Endothelial cell of umbilical vein (primary cell): ENCODE data around the gene KATNAL2. TPM values are rescaled to one million over a fixed set of nuclear protein-coding genes. Genes with fewer than 3 reads are reported as not detected.

Source experiments
- Bru-seq: library from RNA; stranded (reverse); fragments of 400-500 nt; gene quantifications from one replicate; lab custom pipeline; 2021; lab: Mats Ljungman, UMichigan
- BruChase-seq, 2 experiments: library from RNA; stranded (reverse); fragments of 400-500 nt; gene quantifications; one replicate each; lab custom pipeline; 2021; lab: Mats Ljungman, UMichigan
- BruUV-seq: library from RNA; stranded (reverse); fragments of 400-500 nt; replicated peaks from 2 replicates; lab custom pipeline; 2021; lab: Mats Ljungman, UMichigan
- CTCF ChIA-PET: fragments of 300-600, 350-600 bp; sonication (Branson Sonifier 250); formaldehyde crosslinking; loops from one replicate; lab custom pipeline; 2021; ENCODE audit warnings: antibody characterized with exemption, inconsistent platforms; lab: Charles Lee
- POLR2A ChIA-PET: fragments of 300-600, 350-600 bp; sonication (Branson Sonifier 250); formaldehyde crosslinking; loops from one replicate; lab custom pipeline; 2021; ENCODE audit warnings: antibody characterized with exemption, inconsistent platforms; lab: Charles Lee
- DNase-seq: peaks from one replicate; pipeline ENCODE4 v3.0.0-alpha.2; 2011; ENCODE audit warnings: low read depth, low spot score
- FAIRE-seq: peaks from 2 replicates; lab custom pipeline; 2011; peaks lifted over from hg19 to GRCh38; lab: Jason Lieb, UNC
- H2AFZ ChIP-seq: 2 replicates; pipeline ENCODE4 v1.6.0; 2012; ENCODE audit warnings: low read depth, low read length, control low read depth, inconsistent platforms
- H3K27ac ChIP-seq: 2 replicates; pipeline ENCODE4 v1.5.1; 2011; ENCODE audit warnings: low read depth, mild to moderate bottlenecking, control low read depth, low read length, moderate library complexity; ENCODE audit not compliant: insufficient read depth
- H3K27me3 ChIP-seq, 2 experiments: 2 replicates each; pipeline versions ENCODE4 v1.6.0 to v1.6.1; 2011; ENCODE audit warnings: low read length in 2 of 2, mixed read lengths in 1 of 2; ENCODE audit not compliant: control insufficient read depth in 2 of 2, insufficient read depth in 2 of 2
- H3K36me3 ChIP-seq, 2 experiments: 2 replicates in 1 of 2; 3 replicates in 1 of 2; pipeline ENCODE4 v1.5.1; 2011; ENCODE audit warnings: low read length in 2 of 2, mild to moderate bottlenecking in 1 of 2, moderate library complexity in 1 of 2; ENCODE audit not compliant: control insufficient read depth in 2 of 2, insufficient read depth in 2 of 2; ENCODE audit errors: extremely low read depth in 1 of 2
- H3K4me1 ChIP-seq: 3 replicates; pipeline ENCODE4 v1.5.1; 2011; ENCODE audit warnings: mild to moderate bottlenecking, low read length; ENCODE audit not compliant: control insufficient read depth, insufficient read depth; ENCODE audit errors: extremely low read depth
- H3K4me2 ChIP-seq: 2 replicates; pipeline ENCODE4 v1.6.1; 2011; ENCODE audit warnings: low read length, control low read depth, mixed read lengths; ENCODE audit not compliant: insufficient read depth
- H3K4me3 ChIP-seq, 3 experiments: fragments of 200-600 bp in 1 of 3; sonication (generic), shearing (Covaris generic) in 1 of 3; replicated peaks in 1 of 3; 2 replicates each; pipeline ENCODE4 v1.5.1; 2011 to 2016; ENCODE audit warnings: control low read depth in 3 of 3, low read length in 3 of 3, mild to moderate bottlenecking in 2 of 3, inconsistent platforms in 1 of 3, low read depth in 1 of 3, moderate library complexity in 1 of 3; ENCODE audit not compliant: insufficient read depth in 1 of 3
- H3K79me2 ChIP-seq: 2 replicates; pipeline ENCODE4 v1.6.0; 2012; ENCODE audit warnings: low read length, inconsistent platforms; ENCODE audit not compliant: control insufficient read depth, insufficient read depth
- H3K9ac ChIP-seq: replicated peaks from 2 replicates; pipeline ENCODE3; 2011; ENCODE audit warnings: low read length, control low read depth; ENCODE audit not compliant: insufficient read depth; ENCODE audit errors: extremely low read depth
- H3K9me1 ChIP-seq: replicated peaks from 3 replicates; pipeline ENCODE4 v1.6.0; 2011; ENCODE audit warnings: mild to moderate bottlenecking, low read length; ENCODE audit not compliant: control insufficient read depth, insufficient read depth; ENCODE audit errors: extremely low read depth
- H3K9me3 ChIP-seq: replicated peaks from 2 replicates; pipeline ENCODE4 v1.5.1; 2012; ENCODE audit warnings: low read length, inconsistent platforms; ENCODE audit not compliant: control insufficient read depth, insufficient read depth
- H4K20me1 ChIP-seq: replicated peaks from 2 replicates; pipeline ENCODE3; 2011; ENCODE audit warnings: mild to moderate bottlenecking, low read length; ENCODE audit not compliant: control insufficient read depth, insufficient read depth; ENCODE audit errors: extremely low read depth
- EZH2 ChIP-seq: IDR thresholded peaks from 2 replicates; pipeline ENCODE4 v1.6.1; 2012; ENCODE audit warnings: borderline replicate concordance, low read depth, mild to moderate bottlenecking, moderate library complexity, low read length, inconsistent platforms; ENCODE audit not compliant: severe bottlenecking
- FOS ChIP-seq: IDR thresholded peaks from 2 replicates; pipeline ENCODE4 v1.6.1; 2011; ENCODE audit warnings: mild to moderate bottlenecking, low read length, moderate library complexity, borderline replicate concordance; ENCODE audit not compliant: insufficient read depth
- GATA2 ChIP-seq: IDR thresholded peaks from 2 replicates; pipeline ENCODE4 v1.7.0; 2011; ENCODE audit warnings: low read depth, mild to moderate bottlenecking, moderate library complexity, mixed read lengths, low read length; ENCODE audit not compliant: insufficient read length, insufficient read depth
- JUN ChIP-seq: IDR thresholded peaks from 2 replicates; pipeline ENCODE4 v1.6.1; 2011; ENCODE audit warnings: borderline replicate concordance, low read depth; ENCODE audit not compliant: insufficient read length, insufficient read depth
- MYC ChIP-seq: IDR thresholded peaks from one replicate; pipeline ENCODE4 v1.6.1; 2011; ENCODE audit warnings: mild to moderate bottlenecking, low read depth, low read length
- POLR2A ChIP-seq: IDR thresholded peaks from 2 replicates; pipeline ENCODE4 v1.6.1; 2012; ENCODE audit warnings: low read depth, mild to moderate bottlenecking, control low read depth, low read length
- POLR2AphosphoS5 ChIP-seq: IDR thresholded peaks from 2 replicates; pipeline ENCODE4 v1.6.1; 2012; ENCODE audit warnings: low read depth, mild to moderate bottlenecking, control low read depth, low read length, moderate library complexity; ENCODE audit not compliant: insufficient read depth
- dilution Hi-C: fragments of 300-500 bp; cut with MboI; formaldehyde crosslinking; loops from one replicate; pipeline ENCODE4 v1.15.0; 2019; ENCODE audit warnings: low sequenced_read_pairs; ENCODE audit not compliant: extremely low pct_ligation_motif_present
- intact Hi-C: fragments of 100-400 bp; cut with micrococcal nuclease; formaldehyde crosslinking; loops from one replicate; pipeline ENCODE4 v1.10.0; 2022
- long read RNA-seq: library from polyadenylated mRNA; stranded (forward); transcript quantifications from one replicate; pipeline ENCODE4 v2.0.0, GENCODE V29; 2021
- polyA minus RNA-seq, 3 experiments: library from RNA; depleted of rRNA, polyadenylated mRNA; stranded (reverse); fragments of >200 nt; gene quantifications; 1 replicate in 1 of 3; 2 replicates in 2 of 3; pipeline ENCODE4 v1.2.3, GENCODE V29; 2011
- polyA plus RNA-seq, 4 experiments: library from polyadenylated mRNA; depleted of rRNA in 3 of 4; stranded (reverse) in 3 of 4; unstranded in 1 of 4; fragments of >200 nt; gene quantifications; 2 replicates each; pipeline versions ENCODE4 v1.2.1 to v1.2.3, GENCODE V29; 2011 to 2012; ENCODE audit warnings: missing spikeins in 1 of 4
- total RNA-seq: library from RNA; stranded (reverse); gene quantifications from 2 replicates; pipeline ENCODE4 v1.2.3, GENCODE V29; 2021
- TF ChIP-seq, protein P1 (sequence below): IDR thresholded peaks from 2 replicates; pipeline ENCODE4 v1.6.1; 2011; ENCODE audit not compliant: insufficient read depth, insufficient read length
- TF ChIP-seq, protein P2 (sequence below), 2 donors: IDR thresholded peaks; 1 replicate in 1 of 2; 2 replicates in 1 of 2; pipeline ENCODE4 v1.5.1; 2011; ENCODE audit warnings: low read length in 2 of 2, mild to moderate bottlenecking in 2 of 2, moderate library complexity in 2 of 2, control low read depth in 1 of 2, inconsistent platforms in 1 of 2, low read depth in 1 of 2; ENCODE audit not compliant: insufficient read depth in 1 of 2; ENCODE audit errors: extremely low read depth in 1 of 2

Gene KATNAL2
- 1.3 and 1.8 TPM in 2 replicates for total RNA-seq
- 0.51 and 0.80 TPM in 2 replicates for polyA plus RNA-seq
- 0.66 and 0.70 TPM in 2 replicates for polyA plus RNA-seq (2011; cell fraction: cytosol; rRNA removed)
- 2.9 and 4.3 TPM in 2 replicates for polyA plus RNA-seq (2011; cell fraction: nucleus; rRNA removed)
- 0.62 and 0.94 TPM in 2 replicates for polyA plus RNA-seq (2012)
- polyA minus RNA-seq, result 0.40 TPM in 1 of 2 replicates, not detected in the other
- polyA minus RNA-seq (2011; cell fraction: cytosol; rRNA and poly(A)+ RNA removed), result 4.0 TPM
- polyA minus RNA-seq (2011; cell fraction: nucleus; rRNA and poly(A)+ RNA removed), result 2.0 and 2.6 TPM in 2 replicates
- percentile 28 among the genes with signal in this experiment for Bru-seq, nascent RNA
- BruChase-seq, experiment 1, labeled RNA remaining after a 6-hour chase, result percentile 29 among the genes with signal in this experiment
- percentile 28 among the genes with signal in this experiment for BruChase-seq, experiment 2, labeled RNA remaining after a 2-hour chase
- long read RNA-seq, partial matches to known transcripts, result 0 of 3 reads
- long read RNA-seq, other reads (novel, unspliced or antisense), result 3 of 3 reads

DNA sequence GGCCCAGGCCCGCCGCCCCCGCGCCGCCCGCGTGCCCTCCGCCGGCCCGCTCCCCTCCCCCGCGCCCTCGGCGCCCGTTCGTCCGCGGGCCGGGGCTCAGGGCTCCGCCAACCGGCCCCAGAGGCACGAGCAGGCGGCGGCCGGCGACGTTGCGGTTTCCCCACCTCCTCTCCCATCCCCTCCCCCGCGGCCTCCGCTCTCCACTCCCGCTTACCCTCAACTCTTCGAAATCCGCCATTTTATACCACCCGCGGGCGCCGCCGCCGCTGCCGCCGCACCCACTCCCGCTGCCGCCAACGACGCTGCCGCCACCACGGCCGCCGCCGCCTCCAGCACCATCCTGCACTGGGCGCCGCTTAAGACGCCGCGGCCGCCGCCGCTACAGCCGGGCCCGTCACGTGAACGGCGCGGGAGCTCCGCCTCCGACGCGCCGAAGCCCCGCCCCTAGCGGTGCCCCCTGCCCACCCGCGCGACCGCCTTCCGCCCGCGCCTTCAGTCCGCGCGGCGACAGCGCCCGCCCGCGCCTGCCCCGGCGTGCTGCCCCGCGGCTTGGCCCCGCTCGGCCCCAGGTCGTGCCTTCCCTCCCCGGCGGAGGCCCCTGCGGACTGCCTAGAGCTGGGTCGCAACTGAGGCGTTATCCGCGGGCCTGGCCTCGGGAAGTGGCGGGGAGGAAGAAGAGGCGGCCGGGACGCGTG lies at the start of gene KATNAL2, which contains the start of gene PIAS2:
Gene KATNAL2 (plus strand): TSS at position 495 of the 695 bp plus-strand sequence. CDS start 29,271 bp downstream, outside the sequence.
Gene PIAS2 (minus strand): TSS at position 400 of the 695 bp plus-strand sequence. CDS start 162 bp downstream, at position 238.
- Histone ChIP-seq H3K9me3 (no peaks in the 10 kb centered on the region), H3K4me1 (peaks cover 12% of the 10 kb centered on the region), H3K79me2 (peaks cover 37% of the 10 kb centered on the region), H3K27me3 (no peaks in the 10 kb centered on the region), H3K36me3 (no peaks in the 10 kb centered on the region), H3K4me2 (peak within 1 kb of the TSS; percentile 98), H3K9me1 (no peaks in the 10 kb centered on the region), H2AFZ (peak within 1 kb of the TSS; percentile 94), H3K4me3 (peak within 1 kb of the TSS; percentile 68 to 93 (median 83)), H4K20me1 (no peaks in the 10 kb centered on the region), H3K9ac (peak within 1 kb of the TSS; percentile 87), H3K27ac (peak within 1 kb of the TSS; percentile 60)
- CTCF ChIA-PET, result interaction anchor here (0.6 to 1.7 kb wide), 12 partner anchors 17 to 832 kb away, joined by 3 to 7 read pairs (median 3); a partner anchor contains a TSS
- intact Hi-C loops, result loop anchor here (1.0 to 10.0 kb wide), 3 partner anchors 29 to 262 kb away; partner anchors contain the start of gene LOXHD1
- BruUV-seq, result no TSS peak
- peak; percentile 85 for DNase-seq
- TF ChIP-seq GATA2 (no peak), POLR2A (peak; percentile 60), EZH2 (no peak), MYC (no peak), JUN (no peak), POLR2AphosphoS5 (peak; percentile 90), FOS (no peak)
- TF ChIP-seq, protein P1, sequence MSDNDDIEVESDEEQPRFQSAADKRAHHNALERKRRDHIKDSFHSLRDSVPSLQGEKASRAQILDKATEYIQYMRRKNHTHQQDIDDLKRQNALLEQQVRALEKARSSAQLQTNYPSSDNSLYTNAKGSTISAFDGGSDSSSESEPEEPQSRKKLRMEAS, result peak; percentile 45
- TF ChIP-seq, protein P2, sequence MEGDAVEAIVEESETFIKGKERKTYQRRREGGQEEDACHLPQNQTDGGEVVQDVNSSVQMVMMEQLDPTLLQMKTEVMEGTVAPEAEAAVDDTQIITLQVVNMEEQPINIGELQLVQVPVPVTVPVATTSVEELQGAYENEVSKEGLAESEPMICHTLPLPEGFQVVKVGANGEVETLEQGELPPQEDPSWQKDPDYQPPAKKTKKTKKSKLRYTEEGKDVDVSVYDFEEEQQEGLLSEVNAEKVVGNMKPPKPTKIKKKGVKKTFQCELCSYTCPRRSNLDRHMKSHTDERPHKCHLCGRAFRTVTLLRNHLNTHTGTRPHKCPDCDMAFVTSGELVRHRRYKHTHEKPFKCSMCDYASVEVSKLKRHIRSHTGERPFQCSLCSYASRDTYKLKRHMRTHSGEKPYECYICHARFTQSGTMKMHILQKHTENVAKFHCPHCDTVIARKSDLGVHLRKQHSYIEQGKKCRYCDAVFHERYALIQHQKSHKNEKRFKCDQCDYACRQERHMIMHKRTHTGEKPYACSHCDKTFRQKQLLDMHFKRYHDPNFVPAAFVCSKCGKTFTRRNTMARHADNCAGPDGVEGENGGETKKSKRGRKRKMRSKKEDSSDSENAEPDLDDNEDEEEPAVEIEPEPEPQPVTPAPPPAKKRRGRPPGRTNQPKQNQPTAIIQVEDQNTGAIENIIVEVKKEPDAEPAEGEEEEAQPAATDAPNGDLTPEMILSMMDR (IDR thresholded peaks at IDR 0.05; ENCODE audit: extremely low read depth in 1 of 2, insufficient read depth in 1 of 2, low read depth in 1 of 2, low read length in 2 of 2), result no peak
- POLR2A ChIA-PET, result interaction anchor here (0.6 to 1.0 kb wide), 2 partner anchors 18 to 680 kb away, joined by 3 to 7 read pairs; no protein-coding TSS in a partner anchor
- FAIRE-seq, result peak; percentile 77
- dilution Hi-C loops, result no loop called here
